Measurements from ENCODE around the gene SYT5. TPM values are rescaled to one million over a fixed set of nuclear protein-coding genes. Genes with fewer than 3 reads are reported as not detected.
A peak's percentile ranks its signal among the peaks of the same experiment; 100 is the strongest.

The SYT5 gene
- total RNA-seq, 1 experiment from 2014 or later = 2.3 TPM

GRCh38 chr19:55178781-55179599 is 1.1 kb downstream of the SYT5 start (continued):
- TF ChIP-seq MAX (IDR thresholded peaks at IDR 0.05) = no peak
- TF ChIP-seq JUND (IDR thresholded peaks at IDR 0.05) = peak; percentile 92
- TF ChIP-seq RAD21 (IDR thresholded peaks at IDR 0.05; ENCODE audit: low read depth) = no peak
- peak; percentile 56 for TF ChIP-seq YY1 (IDR thresholded peaks at IDR 0.05; ENCODE audit: extremely low read depth, insufficient replicate concordance, low read depth, low read length)

GRCh38 chr19:55176076-55176475 is 4.0 kb downstream of the SYT5 start:
- Histone ChIP-seq H3K9me2 (ENCODE audit: insufficient read depth) (no peaks in the 10 kb centered on the region), H4K20me1 (ENCODE audit: insufficient read depth) (no peaks in the 10 kb centered on the region), H3K4me3 (replicated peaks in 1 of 2; ENCODE audit: low read depth in 1 of 2, low read length in 2 of 2) (no peak overlapping the region), H3K27ac (ENCODE audit: low read depth, low read length) (no peak overlapping the region; the same call in 1 of the 2 replicates), H3K9ac (ENCODE audit: low read length) (no peak overlapping the region), H3K4me1 (ENCODE audit: control insufficient read depth in 1 of 2, insufficient read depth in 2 of 2, low read length in 2 of 2) (peaks cover 17 to 59% of the 10 kb centered on the region in 2 experiments; a peak in 3 of 4 replicates), H3K4me2 (ENCODE audit: low read length) (no peak overlapping the region), H3K27me3 (ENCODE audit: insufficient read depth, low read length) (no peaks in the 10 kb centered on the region), H2AFZ (ENCODE audit: low read depth, low read length, poor library complexity, severe bottlenecking) (no peak overlapping the region), H3K79me2 (ENCODE audit: insufficient read depth, low read length) (no peaks in the 10 kb centered on the region), H3K9me3 (ENCODE audit: control insufficient read depth in 1 of 2, insufficient read depth in 1 of 2, low read depth in 1 of 2, low read length in 2 of 2) (peaks cover 0 to 5% of the 10 kb centered on the region in 2 experiments; a peak in 1 of 4 replicates), H3K36me3 (ENCODE audit: control insufficient read depth in 1 of 2, insufficient read depth in 2 of 2, low read length in 2 of 2) (no peaks in the 10 kb centered on the region)
- BruUV-seq (replicated peaks) = no TSS peak
- POLR2A ChIA-PET = interaction anchor here (0.6 to 0.7 kb wide), 2 partner anchors 10 to 203 kb away, joined by 3 to 4 read pairs; no protein-coding TSS in a partner anchor
- TF ChIP-seq SP1 (IDR thresholded peaks at IDR 0.05; ENCODE audit: low read depth) (no peak), EZH2phosphoT487 (IDR thresholded peaks at IDR 0.05; ENCODE audit: borderline replicate concordance) (no peak), RAD21 (IDR thresholded peaks at IDR 0.05; ENCODE audit: low read depth) (no peak), ZNF274 (IDR thresholded peaks at IDR 0.05; ENCODE audit: low read depth, low read length) (no peak), SRF (IDR thresholded peaks at IDR 0.05; ENCODE audit: low read depth) (no peak; the same call in 1 of the 2 replicates), MAX (IDR thresholded peaks at IDR 0.05) (no peak), CEBPB (IDR thresholded peaks at IDR 0.05; ENCODE audit: low read depth) (no peak), FOSL1 (IDR thresholded peaks at IDR 0.05; ENCODE audit: low read depth) (no peak), EZH2 (IDR thresholded peaks at IDR 0.05) (no peak), ZFX (IDR thresholded peaks at IDR 0.05) (no peak), POLR2AphosphoS5 (IDR thresholded peaks at IDR 0.05; ENCODE audit: low read depth, low read length) (no peak), ATF3 (IDR thresholded peaks at IDR 0.05) (no peak), SIN3A (IDR thresholded peaks at IDR 0.05; ENCODE audit: low read depth) (no peak), POLR2A (IDR thresholded peaks at IDR 0.05; ENCODE audit: borderline replicate concordance, extremely low read depth, insufficient read depth, insufficient read length) (no peak), YY1 (IDR thresholded peaks at IDR 0.05; ENCODE audit: extremely low read depth, insufficient replicate concordance, low read depth, low read length) (no peak), TCF7L2 (IDR thresholded peaks at IDR 0.05; ENCODE audit: borderline replicate concordance, extremely low read depth, insufficient read depth, insufficient read length) (no peak), CBX3 (IDR thresholded peaks at IDR 0.05; ENCODE audit: low read depth) (no peak), ZBTB33 (IDR thresholded peaks at IDR 0.05; ENCODE audit: extremely low read depth, insufficient replicate concordance, low read length) (no peak), EGR1 (IDR thresholded peaks at IDR 0.05; ENCODE audit: low read depth) (no peak)
- ATAC-seq (no peak), DNase-seq (ENCODE audit: low read depth, low spot score) (no peak)
- intact Hi-C loops (cut with micrococcal nuclease) = no loop called here
- CTCF ChIA-PET = interaction anchor here (0.8 to 2.4 kb wide), 4 partner anchors 10 to 35 kb away, joined by 3 to 13 read pairs (median 4); partner anchors contain the start of gene DNAAF3
- RAD21 ChIA-PET (ENCODE audit: low non-redundant PET in 1 of 2, low total read pairs in 2 of 2, uncharacterized antibody in 2 of 2, unreplicated experiment in 2 of 2) = no interaction called here
